HG03520 (cell line): Measurements from ENCODE around the gene HBE1.
A peak's percentile ranks its signal among the peaks of the same experiment; 100 is the strongest.
"Not testable (repeated sequence)": the region's sequence is repeated elsewhere in the genome, so short reads cannot be mapped to it uniquely, and the experiment has no call there.

Source experiments
- ATAC-seq: cut with Tn5 transposase; IDR thresholded peaks from one replicate; pipeline ENCODE4 v1.9.1; 2021; ENCODE audit warnings: mild to moderate bottlenecking, moderate library complexity; ENCODE audit not compliant: unreplicated experiment

The HBE1 gene

DNA sequence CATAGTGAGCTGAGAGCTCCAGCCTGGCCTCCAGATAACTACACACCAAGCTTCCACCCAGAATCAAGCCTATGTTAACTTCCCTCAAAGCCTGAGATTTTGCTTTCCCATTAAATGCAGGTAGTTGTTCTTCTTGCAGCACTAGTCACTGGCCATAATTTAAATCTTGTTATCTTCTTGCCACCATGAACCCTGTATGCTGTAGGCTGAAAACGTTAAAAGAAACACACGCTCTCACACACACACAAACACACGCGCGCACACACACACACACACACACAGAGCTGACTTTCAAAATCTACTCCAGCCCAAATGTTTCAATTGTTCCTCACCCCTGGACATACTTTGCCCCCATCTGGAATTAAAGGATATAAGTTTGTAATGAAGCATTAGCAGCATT lies 16.3 kb downstream of the HBE1 start:
- ATAC-seq, result not testable (repeated sequence)

DNA sequence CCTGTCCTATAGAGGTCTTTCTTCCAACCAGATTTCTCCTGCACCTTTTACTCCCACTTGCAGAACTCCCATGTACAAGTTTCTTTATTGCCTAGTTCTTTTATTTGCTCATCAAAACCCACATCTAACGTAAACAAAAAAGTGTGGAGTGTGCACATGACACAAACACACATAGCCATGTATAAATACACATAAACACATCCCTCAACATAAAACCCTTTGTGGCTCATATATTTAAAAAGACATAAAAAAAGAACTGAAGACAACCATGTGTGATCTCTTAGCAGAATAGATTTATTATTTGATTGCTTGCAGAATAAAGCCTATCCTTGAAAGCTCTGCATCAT lies 16.9 kb downstream of the HBE1 start:
- no peak for ATAC-seq

DNA sequence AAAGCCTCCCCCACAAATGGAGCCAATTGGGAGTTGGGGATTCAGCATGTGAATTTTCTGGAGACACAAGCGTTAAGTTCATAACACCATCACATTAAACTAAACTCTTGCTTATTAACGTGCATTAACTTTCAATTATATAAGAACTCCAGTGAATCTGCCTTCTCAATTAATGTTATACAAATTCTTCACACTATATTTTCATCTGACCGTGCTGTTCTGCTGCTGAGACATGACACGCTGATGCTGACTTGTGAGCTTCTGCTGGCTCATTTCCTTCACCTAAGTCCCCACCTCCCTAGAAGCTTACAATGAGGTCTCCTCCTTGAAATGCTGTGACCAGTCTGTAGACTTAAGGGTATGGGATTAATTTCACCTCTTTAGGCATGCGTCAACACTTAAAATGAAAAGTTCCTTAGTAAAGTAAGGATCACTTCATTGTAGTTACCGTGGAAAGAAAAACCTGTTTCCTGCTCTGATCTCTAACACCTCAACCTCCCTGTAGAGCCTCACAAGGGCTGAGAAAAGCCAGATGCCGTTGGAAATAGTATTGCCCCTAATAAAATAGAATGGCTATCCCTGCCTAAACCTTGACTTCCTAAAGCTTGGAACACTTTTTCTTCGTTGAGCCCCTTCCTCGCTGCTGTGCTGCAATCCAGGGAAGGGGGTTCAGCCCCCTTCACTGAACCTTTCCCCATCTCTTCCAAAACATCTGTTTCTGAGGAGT lies 17.4 kb downstream of the HBE1 start:
- ATAC-seq, result no peak

DNA sequence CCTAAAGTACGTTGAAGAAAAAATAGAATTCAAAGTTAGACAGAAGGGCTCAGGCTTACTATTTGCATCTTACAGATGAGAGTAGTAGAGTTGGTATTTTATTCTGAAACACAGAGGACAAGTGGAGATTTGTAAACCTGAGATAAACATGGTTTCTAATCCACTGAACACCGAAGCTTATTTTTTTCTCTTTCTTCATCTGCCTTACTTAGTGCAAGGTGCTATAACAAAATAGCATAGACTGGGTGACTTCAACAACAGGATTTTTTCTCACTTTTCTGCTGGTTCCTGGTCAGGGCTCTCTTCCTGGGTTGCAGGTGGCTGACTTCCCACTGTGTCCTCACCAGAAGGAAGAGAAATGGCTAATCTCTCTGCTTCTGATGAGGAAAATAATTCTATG lies 18.0 kb downstream of the HBE1 start:
- ATAC-seq, result no peak

DNA sequence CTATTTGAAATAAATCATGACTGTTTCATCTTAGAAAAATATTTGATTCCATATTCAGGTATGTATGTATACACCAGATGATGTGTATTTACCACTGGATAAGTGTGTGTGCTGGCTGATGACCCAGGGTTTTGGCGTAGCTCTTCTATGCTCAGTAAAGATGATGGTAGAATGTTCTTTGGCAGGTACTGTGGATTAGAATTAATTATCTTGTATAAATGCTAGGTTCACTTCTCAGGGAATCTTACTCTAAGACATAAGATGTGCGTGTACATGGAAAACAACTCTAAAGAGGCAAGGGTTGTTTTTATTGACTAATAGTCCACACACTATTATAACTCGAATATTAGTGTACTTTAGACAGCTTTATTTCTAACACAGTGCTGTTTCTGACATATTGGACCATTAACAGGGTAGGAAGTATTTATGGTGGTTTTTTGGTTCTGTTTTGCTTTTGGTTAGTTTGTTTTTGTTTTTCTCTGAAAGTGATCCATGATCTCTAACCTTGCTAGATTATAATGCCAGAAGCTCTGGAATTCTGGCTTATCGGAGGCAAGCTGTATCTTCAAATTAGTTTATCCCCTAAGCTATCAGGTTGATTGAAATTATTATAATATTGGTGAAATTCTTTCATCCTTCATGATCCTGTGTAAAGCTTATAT lies 19.1 kb downstream of the HBE1 start:
- ATAC-seq, result no peak

DNA sequence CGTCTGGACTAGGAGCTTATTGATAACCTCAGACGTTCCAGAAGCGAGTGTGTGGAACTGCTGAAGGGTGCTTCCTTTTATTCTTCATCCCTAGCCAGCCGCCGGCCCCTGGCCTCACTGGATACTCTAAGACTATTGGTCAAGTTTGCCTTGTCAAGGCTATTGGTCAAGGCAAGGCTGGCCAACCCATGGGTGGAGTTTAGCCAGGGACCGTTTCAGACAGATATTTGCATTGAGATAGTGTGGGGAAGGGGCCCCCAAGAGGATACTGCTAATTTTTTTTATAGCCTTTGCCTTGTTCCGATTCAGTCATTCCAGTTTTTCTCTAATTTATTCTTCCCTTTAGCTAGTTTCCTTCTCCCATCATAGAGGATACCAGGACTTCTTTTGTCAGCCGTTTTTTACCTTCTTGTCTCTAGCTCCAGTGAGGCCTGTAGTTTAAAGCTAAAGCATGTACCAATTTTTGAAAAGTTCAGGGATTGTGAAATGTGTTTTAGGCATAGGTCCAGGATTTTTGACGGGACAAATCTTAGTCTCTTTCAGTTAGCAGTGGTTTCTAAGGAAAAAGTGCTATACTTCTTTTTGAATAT lies 19.8 kb downstream of the HBE1 start, which contains the start of gene HBG1:
TSS of gene HBG1 (minus strand) at position 51 of the 590 bp plus-strand sequence. CDS start 53 bp downstream, outside the sequence.
- ATAC-seq, result not testable (repeated sequence)

DNA sequence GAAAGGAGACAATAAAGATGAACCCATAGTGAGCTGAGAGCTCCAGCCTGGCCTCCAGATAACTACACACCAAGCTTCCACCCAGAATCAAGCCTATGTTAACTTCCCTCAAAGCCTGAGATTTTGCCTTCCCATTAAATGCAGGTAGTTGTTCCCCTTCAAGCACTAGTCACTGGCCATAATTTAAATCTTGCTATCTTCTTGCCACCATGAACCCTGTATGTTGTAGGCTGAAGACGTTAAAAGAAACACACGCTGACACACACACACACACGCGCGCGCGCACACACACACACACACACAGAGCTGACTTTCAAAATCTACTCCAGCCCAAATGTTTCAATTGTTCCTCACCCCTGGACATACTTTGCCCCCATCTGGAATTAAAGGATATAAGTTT lies 21.2 kb downstream of the HBE1 start:
- ATAC-seq, result not testable (repeated sequence)

DNA sequence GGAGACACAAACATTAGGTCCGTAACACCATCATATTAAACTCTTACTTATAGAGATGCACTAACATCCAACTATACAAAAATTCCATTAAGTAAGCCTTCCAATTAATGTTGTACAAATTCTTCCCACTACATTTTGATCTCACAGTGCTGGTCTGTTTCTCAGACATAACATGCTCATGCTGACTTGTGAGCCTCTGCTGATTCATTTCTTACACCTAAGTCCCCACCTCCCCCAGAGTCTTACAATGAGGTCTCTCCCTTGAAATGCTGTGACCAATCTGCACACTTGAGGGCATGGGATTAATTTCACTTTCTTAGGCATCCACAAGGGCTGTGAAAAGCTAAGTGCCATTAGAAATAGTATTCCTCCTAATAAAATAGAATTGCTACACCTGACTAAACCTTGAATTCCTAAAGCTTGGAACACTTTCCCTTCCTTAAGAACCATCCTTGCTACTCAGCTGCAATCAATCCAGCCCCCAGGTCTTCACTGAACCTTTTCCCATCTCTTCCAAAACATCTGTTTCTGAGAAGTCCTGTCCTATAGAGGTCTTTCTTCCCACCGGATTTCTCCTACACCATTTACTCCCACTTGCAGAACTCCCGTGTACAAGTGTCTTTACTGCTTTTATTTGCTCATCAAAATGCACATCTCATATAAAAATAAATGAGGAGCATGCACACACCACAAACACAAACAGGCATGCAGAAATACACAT lies 22.1 kb downstream of the HBE1 start:
- ATAC-seq, result no peak

DNA sequence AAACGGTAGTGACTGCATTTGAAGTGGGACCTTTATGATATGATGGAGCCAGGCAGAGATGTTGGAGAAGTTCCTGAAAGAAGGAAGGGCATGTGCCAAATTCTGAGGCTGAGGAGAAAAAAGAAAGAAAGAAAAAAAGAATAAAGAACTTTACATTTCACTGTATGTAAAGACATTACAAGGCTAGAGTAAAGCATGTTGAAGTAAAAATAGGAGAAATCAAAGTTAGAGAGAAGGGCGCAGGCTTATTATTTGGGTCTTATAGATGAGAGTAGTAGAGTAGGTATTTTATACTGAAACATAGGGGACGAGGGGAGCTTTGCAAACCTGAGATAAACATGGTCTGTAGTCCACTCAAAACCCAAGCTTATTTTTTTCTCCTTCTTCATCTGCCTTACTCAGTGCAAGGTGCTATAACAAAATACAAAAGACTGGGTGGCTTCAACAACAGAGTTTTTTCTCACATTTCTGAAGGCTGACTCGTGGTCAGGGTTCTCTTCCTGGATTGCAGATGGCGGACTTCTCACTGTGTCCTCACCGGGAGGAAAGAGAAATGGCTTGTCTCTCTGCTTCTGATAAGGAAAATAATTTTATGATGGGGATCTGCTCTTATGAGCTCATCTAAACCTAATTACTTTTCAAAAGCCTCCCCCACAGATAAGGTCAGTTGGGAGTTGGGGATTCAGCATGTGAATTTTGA lies 22.8 kb downstream of the HBE1 start:
- ATAC-seq, result no peak

DNA sequence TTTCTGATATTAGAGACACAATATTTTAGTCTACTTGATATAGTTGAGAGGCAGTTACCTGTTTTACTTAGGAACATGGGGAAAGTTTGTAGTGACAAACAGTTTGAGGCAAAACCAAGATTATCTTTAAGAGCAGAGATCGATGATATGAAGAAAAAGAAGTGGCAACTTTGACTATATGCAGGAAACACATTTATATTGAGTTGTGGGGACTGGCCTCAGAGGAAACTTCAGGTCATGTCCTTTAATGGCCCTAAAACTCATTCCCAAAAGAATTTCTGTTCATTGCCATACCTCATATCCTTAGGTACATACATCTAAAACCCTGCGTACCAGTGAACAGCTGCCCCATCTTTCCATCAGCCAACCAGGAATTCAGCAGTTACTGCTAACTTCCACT lies 24.6 kb downstream of the HBE1 start:
- ATAC-seq, result no peak

DNA sequence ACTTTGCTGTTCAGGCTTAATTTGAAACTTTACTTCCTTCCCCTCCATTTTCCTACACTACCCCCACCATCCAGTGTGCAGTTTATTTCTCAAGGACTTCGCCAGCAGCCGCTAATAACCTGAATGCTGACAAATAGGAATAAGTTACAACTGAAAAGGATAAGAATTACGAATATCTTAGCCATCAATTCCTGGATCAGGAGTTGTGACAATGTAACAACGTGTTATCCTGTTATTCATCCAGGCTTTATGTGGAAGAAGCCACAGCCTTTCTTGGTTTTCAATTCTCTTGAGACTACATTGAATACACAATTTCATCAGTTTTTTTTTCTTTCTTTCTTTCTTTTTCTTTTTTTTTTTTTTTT lies 25.9 kb downstream of the HBE1 start:
- no peak for ATAC-seq

DNA sequence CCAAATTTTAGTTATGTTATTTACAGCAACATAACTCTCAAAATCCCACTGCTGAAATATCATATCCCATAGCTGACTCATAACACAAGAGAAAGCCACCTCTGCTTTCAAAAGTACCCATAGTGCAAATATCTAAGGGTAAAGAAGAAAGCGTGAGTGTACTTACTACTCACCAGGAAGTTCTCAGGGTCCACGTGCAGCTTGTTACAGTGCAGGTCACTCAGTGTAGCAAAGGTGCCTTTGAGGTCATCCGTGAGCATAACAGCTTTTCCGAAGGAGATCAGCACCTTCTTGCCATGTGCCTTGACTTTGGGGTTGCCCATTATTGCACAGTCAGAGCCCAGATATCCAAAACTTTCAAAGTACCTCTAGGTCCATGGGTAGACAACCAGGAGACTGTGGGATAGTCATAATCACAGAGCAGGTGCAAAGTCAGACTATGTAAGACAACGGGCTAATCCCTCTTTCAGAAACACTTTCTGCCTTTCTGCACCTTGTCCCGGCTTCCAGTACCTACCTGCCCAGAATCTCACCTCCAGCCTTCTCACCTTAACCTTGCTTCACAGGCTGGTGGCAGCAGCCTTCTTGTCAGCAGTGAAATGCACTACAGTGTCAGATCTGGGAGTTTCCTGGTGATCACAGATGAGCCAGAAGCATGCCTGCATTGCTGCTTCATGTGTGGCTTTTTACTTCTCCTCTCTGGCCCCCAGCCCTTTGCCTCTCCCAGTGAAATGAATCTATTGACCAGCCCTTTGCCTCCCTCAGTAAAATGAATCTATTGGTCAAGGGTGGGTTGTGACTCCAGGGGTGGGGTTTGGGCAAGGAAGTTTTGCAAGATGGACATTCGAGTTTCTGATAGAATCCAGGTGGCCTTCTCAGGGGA lies 26.6 kb downstream of the HBE1 start:
- ATAC-seq, result peak; percentile 89

DNA sequence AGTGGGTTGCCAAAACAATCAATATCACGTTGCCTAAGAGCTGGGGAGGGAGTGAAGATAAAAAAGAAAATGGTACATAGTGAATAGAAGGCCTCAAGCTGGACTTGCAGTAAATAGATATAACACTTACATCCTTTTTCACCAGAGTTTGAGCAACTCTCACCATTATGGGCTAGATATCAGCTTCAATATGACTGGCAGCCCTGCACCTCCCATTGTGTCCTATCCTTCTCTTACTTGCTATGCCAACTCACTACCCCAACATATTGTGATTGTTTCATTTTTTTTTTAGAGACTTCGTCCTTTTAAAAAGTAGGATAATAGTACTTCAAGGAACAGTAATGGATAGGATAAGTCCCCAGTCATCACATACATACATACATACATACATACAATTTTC lies 27.5 kb downstream of the HBE1 start:
- ATAC-seq, result no peak

DNA sequence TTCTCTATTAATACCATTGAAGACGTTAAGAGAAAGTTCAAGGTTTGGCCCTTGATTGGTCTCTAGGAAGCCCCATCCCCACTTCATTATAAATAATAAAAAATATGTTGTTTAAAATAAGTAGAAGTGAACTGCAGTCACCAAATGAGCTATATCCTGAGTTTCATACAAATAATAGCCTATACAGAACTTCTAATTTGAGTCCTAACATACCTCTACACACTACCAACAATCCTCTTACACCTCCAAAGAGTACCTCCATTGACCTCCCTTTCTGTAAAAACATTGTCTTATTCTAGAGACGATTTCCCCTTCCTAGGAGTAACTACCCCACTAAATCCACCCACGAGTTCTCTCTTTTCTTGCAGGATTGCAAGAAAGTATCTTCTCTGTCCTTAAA lies 28.3 kb downstream of the HBE1 start:
- no peak for ATAC-seq

DNA sequence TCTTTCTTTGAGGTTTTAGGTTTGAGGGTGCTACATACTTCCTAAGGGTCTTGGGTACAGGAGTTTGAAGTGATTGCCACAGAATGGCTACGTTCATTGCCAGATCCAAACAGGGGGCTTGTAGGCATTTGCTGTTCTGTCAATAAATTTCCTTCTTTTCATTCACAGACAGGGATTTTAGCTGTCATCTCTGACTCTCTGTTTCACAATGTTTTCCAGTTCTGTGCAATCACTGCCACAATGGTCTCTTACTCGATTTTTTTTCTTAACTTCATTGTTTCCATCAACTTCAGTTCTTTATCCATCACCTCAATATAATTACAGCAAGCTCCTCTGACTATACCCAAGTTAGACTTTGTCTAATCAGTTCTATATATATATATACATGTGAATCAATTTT lies 29.3 kb downstream of the HBE1 start:
- ATAC-seq, result no peak

DNA sequence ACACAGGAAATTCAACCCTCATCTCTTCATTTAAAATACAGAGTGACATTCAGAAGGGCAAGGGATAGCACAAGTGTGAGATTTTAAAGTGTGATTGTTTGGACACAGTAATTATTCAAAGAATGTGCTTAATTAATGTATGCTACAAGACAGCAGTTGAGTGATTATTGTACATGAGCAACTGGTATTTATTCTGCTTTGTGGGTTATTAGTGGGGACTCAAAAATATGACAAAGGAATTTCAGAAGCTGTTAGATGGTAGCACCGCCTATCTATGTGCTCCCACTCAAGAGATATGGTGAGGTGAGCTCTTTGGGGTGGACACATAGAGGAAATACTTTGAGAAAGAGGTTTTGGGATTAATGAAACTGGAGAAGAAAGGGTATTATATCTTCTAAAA lies 29.7 kb downstream of the HBE1 start:
- ATAC-seq, result no peak

DNA sequence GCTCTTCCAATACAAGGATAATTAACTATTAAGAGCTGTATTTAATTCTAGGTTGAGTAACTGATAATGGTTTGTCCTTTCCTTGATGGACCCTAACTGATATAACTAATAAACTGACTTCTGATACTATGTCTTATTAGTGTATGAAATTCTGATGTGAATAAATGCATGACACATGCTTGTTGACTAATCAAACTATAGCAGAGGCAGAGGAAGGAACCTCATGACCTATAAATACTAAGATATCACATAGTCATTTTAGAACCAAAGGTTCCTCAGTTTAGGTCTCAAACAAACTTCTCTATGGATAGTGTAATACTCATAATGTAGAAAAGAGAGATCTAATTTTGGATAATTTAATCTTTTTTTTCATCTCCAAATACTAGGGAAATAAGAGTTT lies 30.7 kb downstream of the HBE1 start:
- ATAC-seq, result no peak

DNA sequence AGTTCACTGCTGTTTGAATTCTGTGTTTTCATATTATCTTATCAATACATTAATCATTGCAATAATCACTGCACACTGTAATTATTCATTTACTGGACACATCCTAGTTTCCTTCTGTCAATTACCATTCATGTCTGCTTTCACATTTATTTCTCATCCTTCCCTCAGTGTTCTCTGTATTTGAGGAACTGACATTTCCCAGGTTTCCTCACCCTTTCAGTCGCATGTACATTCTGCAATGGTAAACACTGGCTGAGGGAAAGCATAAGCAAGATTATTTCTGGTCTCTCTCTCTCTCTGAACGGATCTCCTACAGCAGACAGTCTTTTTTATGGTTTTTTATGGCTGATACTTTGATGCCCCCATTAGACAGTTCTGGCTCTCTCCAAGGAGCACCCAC lies 31.3 kb downstream of the HBE1 start:
- ATAC-seq, result no peak

DNA sequence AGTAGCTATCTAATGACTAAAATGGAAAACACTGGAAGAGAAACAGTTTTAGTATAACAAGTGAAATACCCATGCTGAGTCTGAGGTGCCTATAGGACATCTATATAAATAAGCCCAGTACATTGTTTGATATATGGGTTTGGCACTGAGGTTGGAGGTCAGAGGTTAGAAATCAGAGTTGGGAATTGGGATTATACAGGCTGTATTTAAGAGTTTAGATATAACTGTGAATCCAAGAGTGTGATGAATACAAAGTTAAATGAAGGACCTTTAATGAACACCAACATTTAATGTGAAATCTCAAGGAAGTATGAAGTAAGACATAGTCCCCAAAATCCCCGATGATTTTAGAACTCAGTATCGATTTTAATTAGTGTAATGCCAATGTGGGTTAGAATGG lies 32.3 kb downstream of the HBE1 start:
- no peak for ATAC-seq
